ENCODE measurements around the gene RCOR1. TPM values are rescaled to one million over a fixed set of nuclear protein-coding genes. Genes with fewer than 3 reads are reported as not detected.
"Not testable (repeated sequence)": the region's sequence is repeated elsewhere in the genome, so short reads cannot be mapped to it uniquely, and the experiment has no call there.

The RCOR1 gene
- total RNA-seq, 3 donors from 2014 or later (not counting 1 experiment from before 2014, with no cell fraction given), result 20.3 to 36.5 (median 21.8) TPM

DNA sequence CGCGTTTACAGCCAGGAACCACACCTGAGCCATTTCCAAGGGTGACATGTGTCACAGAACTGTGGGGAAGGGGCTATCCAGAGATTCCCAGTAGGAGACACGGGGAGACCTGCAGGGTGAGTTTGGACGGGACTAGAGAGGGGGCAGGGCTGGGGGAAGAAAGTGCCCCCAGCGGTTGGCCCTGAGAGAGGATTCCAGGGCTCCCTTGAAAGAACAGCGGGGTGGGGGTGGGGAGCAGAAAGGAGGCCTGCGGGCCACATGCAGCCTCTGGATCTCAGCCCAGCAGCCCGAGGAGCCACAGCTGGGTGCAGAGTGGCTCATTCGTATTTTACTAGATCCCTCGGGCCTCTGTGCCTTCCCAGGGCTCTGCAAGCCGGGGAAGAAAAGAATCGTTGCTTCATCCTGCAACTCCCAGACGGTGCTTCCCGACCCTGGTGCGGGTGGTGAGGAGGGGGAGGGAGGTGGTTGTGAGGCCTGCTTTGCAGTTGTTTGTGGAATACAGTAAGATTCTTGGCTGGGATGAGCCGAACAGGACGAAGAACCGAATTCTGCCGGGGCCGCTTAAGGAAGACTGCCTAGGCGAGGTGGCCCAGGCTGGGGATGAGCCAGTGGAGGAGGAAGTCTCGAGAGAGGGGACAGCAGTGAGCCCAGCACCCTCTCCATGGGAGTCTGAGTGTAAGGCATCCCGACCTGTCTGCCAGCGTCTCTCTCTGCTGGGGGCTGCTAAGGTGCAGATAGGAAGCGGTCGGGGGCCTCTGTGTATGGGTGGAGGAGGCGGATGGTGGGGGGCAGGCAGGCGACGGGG, 46.8 kb upstream of the RCOR1 start:
- H3K36me3 Mint-ChIP-seq, result no peaks in the 10 kb centered on the region
- H3K27me3 Mint-ChIP-seq (ENCODE audit: low read depth in 2 of 2), result peaks cover 22 to 30% of the 10 kb centered on the region in 2 donors
- Histone ChIP-seq H3K4me1 (ENCODE audit: control insufficient read depth, insufficient read depth, low read length) (peaks cover 9% of the 10 kb centered on the region), H3K4me3 (ENCODE audit: low read length) (no peak overlapping the region), H3K9me3 (ENCODE audit: control insufficient read depth, insufficient read depth, low read length) (no peaks in the 10 kb centered on the region), H3K27ac (ENCODE audit: low read length) (no peak overlapping the region), H3K36me3 (ENCODE audit: control insufficient read depth, insufficient read depth, low read length) (no peaks in the 10 kb centered on the region), H3K27me3 (ENCODE audit: control insufficient read depth, insufficient read depth, low read length) (peaks cover 13% of the 10 kb centered on the region)
- no peak overlapping the region for H3K27ac Mint-ChIP-seq
- peaks cover 0 to 3% of the 10 kb centered on the region in 2 donors for H3K9me3 Mint-ChIP-seq
- intact Hi-C loops (cut with micrococcal nuclease), result no loop called here
- TF ChIP-seq, protein P1, sequence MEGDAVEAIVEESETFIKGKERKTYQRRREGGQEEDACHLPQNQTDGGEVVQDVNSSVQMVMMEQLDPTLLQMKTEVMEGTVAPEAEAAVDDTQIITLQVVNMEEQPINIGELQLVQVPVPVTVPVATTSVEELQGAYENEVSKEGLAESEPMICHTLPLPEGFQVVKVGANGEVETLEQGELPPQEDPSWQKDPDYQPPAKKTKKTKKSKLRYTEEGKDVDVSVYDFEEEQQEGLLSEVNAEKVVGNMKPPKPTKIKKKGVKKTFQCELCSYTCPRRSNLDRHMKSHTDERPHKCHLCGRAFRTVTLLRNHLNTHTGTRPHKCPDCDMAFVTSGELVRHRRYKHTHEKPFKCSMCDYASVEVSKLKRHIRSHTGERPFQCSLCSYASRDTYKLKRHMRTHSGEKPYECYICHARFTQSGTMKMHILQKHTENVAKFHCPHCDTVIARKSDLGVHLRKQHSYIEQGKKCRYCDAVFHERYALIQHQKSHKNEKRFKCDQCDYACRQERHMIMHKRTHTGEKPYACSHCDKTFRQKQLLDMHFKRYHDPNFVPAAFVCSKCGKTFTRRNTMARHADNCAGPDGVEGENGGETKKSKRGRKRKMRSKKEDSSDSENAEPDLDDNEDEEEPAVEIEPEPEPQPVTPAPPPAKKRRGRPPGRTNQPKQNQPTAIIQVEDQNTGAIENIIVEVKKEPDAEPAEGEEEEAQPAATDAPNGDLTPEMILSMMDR (IDR thresholded peaks at IDR 0.05), result no peak
- H3K4me1 Mint-ChIP-seq, result peaks cover 0 to 8% of the 10 kb centered on the region in 2 donors
- ATAC-seq (no peak), DNase-seq (no peak)
- H3K4me3 Mint-ChIP-seq, result peak overlapping the region; percentile 42
- 76% methylated on average over 29 of the region's 29 CpGs for WGBS (ENCODE audit: insufficient coverage)

DNA sequence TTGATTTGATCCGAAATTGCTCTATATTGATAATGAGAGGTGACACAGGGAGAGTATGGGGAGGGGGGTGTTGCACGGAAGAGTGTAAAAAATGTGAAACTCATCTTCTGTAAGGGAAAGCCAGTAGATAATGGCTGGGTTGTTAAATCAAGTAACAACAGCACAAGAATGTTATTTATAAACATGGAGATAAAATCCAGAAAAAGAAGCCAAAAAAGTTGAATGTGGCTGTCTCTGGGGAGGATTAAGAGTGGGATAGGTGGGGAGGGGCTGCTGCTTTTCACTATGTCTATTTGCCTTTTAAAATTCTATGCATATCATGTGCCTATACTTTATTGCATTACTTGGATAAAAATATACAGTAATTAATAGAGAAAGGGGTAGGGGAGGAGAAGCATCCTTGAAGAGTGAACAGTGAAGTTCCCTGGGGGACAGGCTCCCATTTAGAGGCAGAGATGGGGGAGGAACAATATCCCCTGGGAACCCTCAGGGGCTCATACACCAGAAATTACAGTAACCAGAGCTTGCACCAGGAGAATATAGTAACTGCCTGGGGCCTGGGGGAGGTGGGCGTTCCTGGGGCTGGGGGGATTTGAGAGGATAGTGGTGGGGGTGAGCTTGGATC, 43.7 kb upstream of the RCOR1 start:
- Histone ChIP-seq H3K4me3 (ENCODE audit: low read length) (no peak overlapping the region), H3K27ac (ENCODE audit: low read length) (no peak overlapping the region), H3K36me3 (ENCODE audit: control insufficient read depth, insufficient read depth, low read length) (no peaks in the 10 kb centered on the region), H3K9me3 (ENCODE audit: control insufficient read depth, insufficient read depth, low read length) (no peaks in the 10 kb centered on the region), H3K27me3 (ENCODE audit: control insufficient read depth, insufficient read depth, low read length) (peaks cover 13% of the 10 kb centered on the region), H3K4me1 (ENCODE audit: control insufficient read depth, insufficient read depth, low read length) (peaks cover 9% of the 10 kb centered on the region)
- DNase-seq, result no peak
- Mint-ChIP-seq H3K27ac (no peak overlapping the region), H3K4me1 (peaks cover 0 to 8% of the 10 kb centered on the region in 2 donors), H3K36me3 (no peaks in the 10 kb centered on the region), H3K4me3 (no peak overlapping the region), H3K27me3 (ENCODE audit: low read depth in 2 of 2) (peaks cover 22 to 25% of the 10 kb centered on the region in 2 donors), H3K9me3 (peaks cover 0 to 3% of the 10 kb centered on the region in 2 donors)
- ATAC-seq, result no peak
- TF ChIP-seq, protein P1 (IDR thresholded peaks at IDR 0.05), result no peak
- intact Hi-C loops (cut with micrococcal nuclease), result no loop called here
- WGBS (ENCODE audit: insufficient coverage), result 84% methylated on average over 3 of the region's 3 CpGs

DNA sequence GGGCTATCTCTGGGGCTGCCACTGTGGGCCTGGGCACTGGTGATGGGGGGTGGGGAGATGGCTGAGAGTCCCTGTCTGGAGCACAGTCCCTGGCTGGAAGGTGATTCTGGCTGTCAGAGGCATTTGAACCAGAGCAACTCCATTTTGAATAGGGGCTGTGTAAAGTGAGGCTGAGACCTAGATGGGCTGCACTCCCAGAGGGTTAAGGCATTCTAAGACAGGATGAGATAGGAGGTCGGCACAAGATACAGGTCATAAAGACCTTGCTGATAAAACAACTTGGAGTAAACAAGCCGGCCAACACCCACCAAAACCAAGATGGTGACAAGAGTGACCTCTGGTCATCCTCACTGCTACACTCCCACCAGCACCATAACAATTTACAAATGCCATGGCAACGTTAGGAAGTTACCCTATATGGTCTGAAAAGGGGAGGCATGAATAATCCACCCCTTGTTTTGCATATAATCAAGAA, 41.5 kb upstream of the RCOR1 start:
- H3K36me3 Mint-ChIP-seq; ATAC-seq; H3K4me3 Mint-ChIP-seq; H3K4me3 ChIP-seq (ENCODE audit: low read length); H3K27ac Mint-ChIP-seq; DNase-seq; H3K9me3 ChIP-seq (ENCODE audit: control insufficient read depth, insufficient read depth, low read length); H3K27me3 ChIP-seq (ENCODE audit: control insufficient read depth, insufficient read depth, low read length); H3K9me3 Mint-ChIP-seq; intact Hi-C loops (cut with micrococcal nuclease); H3K27ac ChIP-seq (ENCODE audit: low read length); H3K36me3 ChIP-seq (ENCODE audit: control insufficient read depth, insufficient read depth, low read length); H3K4me1 Mint-ChIP-seq: not testable (repeated sequence)
- peaks cover 11% of the 10 kb centered on the region for H3K4me1 ChIP-seq (ENCODE audit: control insufficient read depth, insufficient read depth, low read length)
- 97% methylated on average over 2 of the region's 3 CpGs for WGBS (ENCODE audit: insufficient coverage)
- H3K27me3 Mint-ChIP-seq (ENCODE audit: low read depth in 2 of 2), result peaks cover 11 to 17% of the 10 kb centered on the region in 2 donors

DNA sequence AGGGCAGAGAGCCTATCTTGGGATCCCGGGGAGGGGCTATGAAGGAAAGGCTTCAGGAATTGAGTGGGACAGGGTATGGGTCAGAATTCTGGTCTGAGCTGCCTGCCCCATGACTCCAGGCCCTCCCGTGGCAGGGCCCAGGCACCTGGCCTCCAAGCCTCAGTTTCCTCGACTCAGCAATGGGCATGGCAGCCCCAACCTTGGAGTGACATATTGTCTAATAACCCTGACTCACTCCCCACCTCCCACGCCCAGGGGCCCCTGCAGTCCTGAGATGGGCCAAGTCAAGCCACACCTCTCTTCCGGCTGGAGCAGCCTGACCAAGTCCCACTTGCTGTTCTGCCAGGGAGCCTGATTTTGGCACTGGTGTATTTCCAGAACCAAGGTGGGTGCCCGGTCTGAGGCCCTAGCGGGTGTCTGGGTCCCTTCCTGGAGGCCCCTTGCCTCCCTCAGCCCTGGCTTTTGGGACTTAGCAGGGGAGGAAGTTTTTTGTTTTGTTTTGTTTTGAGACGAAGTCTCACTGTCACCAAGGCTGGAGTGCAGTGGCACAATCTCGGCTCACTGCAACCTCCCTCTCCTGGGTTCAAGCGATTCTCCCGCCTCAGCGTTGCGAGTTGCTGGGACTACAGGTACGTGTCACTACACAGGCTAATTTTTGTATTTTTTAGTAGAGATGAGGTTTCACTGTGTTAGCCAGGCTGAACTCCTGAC, 40.3 kb upstream of the RCOR1 start:
- Histone ChIP-seq H3K27me3 (ENCODE audit: control insufficient read depth, insufficient read depth, low read length) (no peaks in the 10 kb centered on the region), H3K27ac (ENCODE audit: low read length) (no peak overlapping the region), H3K9me3 (ENCODE audit: control insufficient read depth, insufficient read depth, low read length) (no peaks in the 10 kb centered on the region), H3K36me3 (ENCODE audit: control insufficient read depth, insufficient read depth, low read length) (no peaks in the 10 kb centered on the region), H3K4me3 (ENCODE audit: low read length) (no peak overlapping the region), H3K4me1 (ENCODE audit: control insufficient read depth, insufficient read depth, low read length) (peaks cover 13% of the 10 kb centered on the region)
- intact Hi-C loops (cut with micrococcal nuclease), result no loop called here
- Mint-ChIP-seq H3K27ac (no peak overlapping the region), H3K9me3 (peaks cover 0 to 3% of the 10 kb centered on the region in 2 donors), H3K4me1 (no peaks in the 10 kb centered on the region), H3K27me3 (ENCODE audit: low read depth in 2 of 2) (peaks cover 6 to 17% of the 10 kb centered on the region in 2 donors), H3K4me3 (no peak overlapping the region), H3K36me3 (no peaks in the 10 kb centered on the region)
- TF ChIP-seq, protein P1 (IDR thresholded peaks at IDR 0.05), result no peak
- no peak for ATAC-seq
- no peak for DNase-seq
- WGBS (ENCODE audit: insufficient coverage), result 81% methylated on average over 14 of the region's 14 CpGs

All from natural killer cell (primary cell).